Thyroid gland (tissue), 4 donors: ENCODE results near the gene MIDN. TPM values are rescaled to one million over a fixed set of nuclear protein-coding genes. Genes with fewer than 3 reads are reported as not detected.
A peak's percentile ranks its signal among the peaks of the same experiment; 100 is the strongest.

Source experiments
- DNase-seq, 2 donors: peaks; one replicate each; pipeline ENCODE4 v3.0.0-alpha.2; 2019
- H3K27ac ChIP-seq, 3 donors: fragments of 200-600 bp; sonication (generic); 1 replicate in 2 of 3; 2 replicates in 1 of 3; pipeline ENCODE4 v1.5.1; 2016 to 2019; ENCODE audit warnings: mild to moderate bottlenecking in 1 of 3, moderate library complexity in 1 of 3
- H3K27me3 ChIP-seq: fragments of 200-600 bp; sonication (generic); one replicate; pipeline ENCODE4 v1.5.1; 2019
- H3K36me3 ChIP-seq, 2 donors: fragments of 200-600 bp; sonication (generic); one replicate each; pipeline ENCODE4 v1.5.1; 2016 to 2019
- H3K4me1 ChIP-seq, 2 donors: fragments of 200-600 bp; sonication (generic); one replicate each; pipeline ENCODE4 v1.5.1; 2017 to 2019
- H3K4me3 ChIP-seq, 3 donors: fragments of 200-600 bp; sonication (generic); replicated peaks in 1 of 3; 1 replicate in 2 of 3; 2 replicates in 1 of 3; pipeline ENCODE4 v1.5.1; 2016; ENCODE audit warnings: mild to moderate bottlenecking in 1 of 3
- H3K9me3 ChIP-seq: fragments of 200-600 bp; sonication (generic); one replicate; pipeline ENCODE4 v1.5.1; 2017
- CTCF ChIP-seq, 6 experiments: fragments of 200-600 bp in 3 of 6; fragments of 450-650 bp in 3 of 6; sonication (generic) in 3 of 6; IDR thresholded peaks; one replicate each; pipeline ENCODE4 v1.5.1; 2016 to 2019; ENCODE audit warnings: antibody characterized with exemption in 6 of 6, mild to moderate bottlenecking in 2 of 6, inconsistent platforms in 1 of 6, moderate library complexity in 1 of 6
- POLR2A ChIP-seq, 2 donors: fragments of 450-650 bp; IDR thresholded peaks; one replicate each; pipeline ENCODE4 v1.6.1; 2017; ENCODE audit warnings: antibody characterized with exemption in 2 of 2, mild to moderate bottlenecking in 2 of 2, moderate library complexity in 1 of 2
- WGBS, 2 donors: methylation state at CpG; one replicate each; pipeline ENCODE4 v1.1.5; 2017; 5-methylcytosine and 5-hydroxymethylcytosine counted together
- intact Hi-C: fragments of 100-400 bp; cut with DNase I; formaldehyde crosslinking; loops from one replicate; pipeline ENCODE4 v1.15.1; 2023
- total RNA-seq, 4 donors: library from RNA; depleted of rRNA; stranded (reverse); fragments of >200 nt; gene quantifications; one replicate each; pipeline ENCODE4 v1.2.3, GENCODE V29; 2016

The MIDN gene
- total RNA-seq, 4 donors from 2014 or later, result 16.2 to 89.2 (median 17.9) TPM

- intact Hi-C loops, result loop anchor here (10.0 kb wide), 1 partner anchor 307 kb away; the partner anchor contains the start of gene ARID3A
- peaks cover 12% of the 10 kb centered on the region in 2 donors for H3K36me3 ChIP-seq
- H3K27ac ChIP-seq, result peak overlapping the region; percentile 5 to 42 (median 14)
- TF ChIP-seq POLR2A (IDR thresholded peaks at IDR 0.05), result no peak
- TF ChIP-seq CTCF (IDR thresholded peaks at IDR 0.05), result no peak
- peak; percentile 47 to 48 for DNase-seq
- WGBS, 2 donors, result 73 to 74% methylated on average over 9 to 13 of the region's 15 CpGs
- H3K9me3 ChIP-seq, result no peaks in the 10 kb centered on the region
- H3K4me3 ChIP-seq, result no peak overlapping the region
- H3K4me1 ChIP-seq, result peaks cover 8 to 24% of the 10 kb centered on the region in 2 donors
- H3K27me3 ChIP-seq, result no peaks in the 10 kb centered on the region
Measured at GRCh38 chr19:1231729-1232637, 16.4 kb upstream of the MIDN start.

GRCh38 chr19:1232652-1233072, 15.7 kb upstream of the MIDN start:
- peak overlapping the region; percentile 14 to 42 (median 17) for H3K27ac ChIP-seq
- WGBS, 2 donors, result 15 to 49% methylated on average over 5 to 12 of the region's 15 CpGs
- peaks cover 12 to 29% of the 10 kb centered on the region in 2 donors for H3K4me1 ChIP-seq
- no peaks in the 10 kb centered on the region for H3K27me3 ChIP-seq
- no peaks in the 10 kb centered on the region for H3K9me3 ChIP-seq
- H3K36me3 ChIP-seq, result peaks cover 6 to 7% of the 10 kb centered on the region in 2 donors
- TF ChIP-seq POLR2A (IDR thresholded peaks at IDR 0.05) (no peak), CTCF (IDR thresholded peaks at IDR 0.05) (no peak)
- no peak overlapping the region for H3K4me3 ChIP-seq
- peak; percentile 65 to 72 for DNase-seq
- intact Hi-C loops, result loop anchor here (10.0 kb wide), 1 partner anchor 308 kb away; the partner anchor contains the start of gene ARID3A

GRCh38 chr19:1233115-1233667, 15.2 kb upstream of the MIDN start:
- peak; percentile 74 to 78 for DNase-seq
- TF ChIP-seq CTCF (IDR thresholded peaks at IDR 0.05), result no peak
- TF ChIP-seq POLR2A (IDR thresholded peaks at IDR 0.05), result no peak
- H3K9me3 ChIP-seq, result no peaks in the 10 kb centered on the region
- peak overlapping the region in 1 of 3 donors; percentile 17 for H3K27ac ChIP-seq
- H3K4me3 ChIP-seq, result no peak overlapping the region
- 80 to 83% methylated on average over 1 to 17 of the region's 24 CpGs for WGBS, 2 donors
- peaks cover under 1 to 1% of the 10 kb centered on the region in 2 donors for H3K36me3 ChIP-seq
- peaks cover 14 to 31% of the 10 kb centered on the region in 2 donors for H3K4me1 ChIP-seq
- H3K27me3 ChIP-seq, result no peaks in the 10 kb centered on the region
- intact Hi-C loops, result loop anchor here (10.0 kb wide), 1 partner anchor 308 kb away; the partner anchor contains the start of gene ARID3A

GRCh38 chr19:1234051-1234954, 14.1 kb upstream of the MIDN start:
- H3K27ac ChIP-seq, result no peak overlapping the region
- no peak overlapping the region for H3K4me3 ChIP-seq
- intact Hi-C loops, result loop anchor here (10.0 kb wide), 1 partner anchor 310 kb away; the partner anchor contains the start of gene ARID3A
- WGBS, 2 donors, result 93 to 95% methylated on average over 29 to 38 of the region's 45 CpGs
- peaks cover 16 to 37% of the 10 kb centered on the region in 2 donors for H3K4me1 ChIP-seq
- TF ChIP-seq CTCF (IDR thresholded peaks at IDR 0.05), result no peak
- no peak for TF ChIP-seq POLR2A (IDR thresholded peaks at IDR 0.05)
- no peaks in the 10 kb centered on the region for H3K9me3 ChIP-seq
- DNase-seq, result no peak
- no peaks in the 10 kb centered on the region for H3K27me3 ChIP-seq
- no peaks in the 10 kb centered on the region for H3K36me3 ChIP-seq
